ENCODE results near the gene FAM20A. TPM values are rescaled to one million over a fixed set of nuclear protein-coding genes. Genes with fewer than 3 reads are reported as not detected.

Gene FAM20A
- total RNA-seq, 1 experiment from 2014 or later, result not detected

DNA sequence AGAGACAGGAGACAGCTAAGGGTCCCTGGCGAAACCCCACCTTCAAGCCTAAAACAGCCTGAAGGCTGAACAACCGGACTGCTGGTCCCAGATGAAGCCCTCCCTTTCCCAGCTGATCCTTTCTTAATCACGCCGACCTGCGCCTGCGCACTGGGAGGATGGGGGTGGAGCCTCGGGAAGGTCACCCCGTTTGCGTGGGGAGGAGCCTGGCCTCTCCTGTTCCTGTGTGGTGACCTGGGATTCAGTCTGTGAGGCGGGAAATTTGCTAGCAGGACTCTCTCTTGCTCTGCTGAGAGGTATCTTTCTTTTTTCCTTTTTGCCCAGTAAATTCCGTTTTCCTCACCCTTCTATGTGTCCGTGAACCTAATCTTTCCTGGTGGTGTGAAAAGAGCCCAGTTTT is 9.6 kb downstream of the FAM20A start:
- Histone ChIP-seq H3K4me1 (ENCODE audit: control insufficient read depth in 1 of 2, insufficient read depth in 2 of 2, low read length in 2 of 2) (no peaks in the 10 kb centered on the region), H3K9me2 (ENCODE audit: insufficient read depth) (no peaks in the 10 kb centered on the region), H2AFZ (ENCODE audit: low read depth, low read length, poor library complexity, severe bottlenecking) (no peak overlapping the region), H4K20me1 (ENCODE audit: insufficient read depth) (no peaks in the 10 kb centered on the region), H3K9ac (ENCODE audit: low read length) (no peak overlapping the region), H3K27ac (ENCODE audit: low read depth, low read length) (no peak overlapping the region), H3K4me2 (ENCODE audit: low read length) (no peak overlapping the region), H3K9me3 (ENCODE audit: control insufficient read depth in 1 of 2, insufficient read depth in 1 of 2, low read depth in 1 of 2, low read length in 2 of 2) (no peaks in the 10 kb centered on the region), H3K79me2 (ENCODE audit: insufficient read depth, low read length) (no peaks in the 10 kb centered on the region), H3K36me3 (ENCODE audit: control insufficient read depth in 1 of 2, insufficient read depth in 2 of 2, low read length in 2 of 2) (no peaks in the 10 kb centered on the region), H3K27me3 (ENCODE audit: insufficient read depth, low read length) (no peaks in the 10 kb centered on the region), H3K4me3 (replicated peaks in 1 of 2; ENCODE audit: low read depth in 1 of 2, low read length in 2 of 2) (no peak overlapping the region)
- no TSS peak for BruUV-seq (replicated peaks)
- TF ChIP-seq EZH2 (IDR thresholded peaks at IDR 0.05), result no peak
- no peak for TF ChIP-seq ELF1 (IDR thresholded peaks at IDR 0.05; ENCODE audit: borderline replicate concordance, low read depth)
- no peak for TF ChIP-seq FOSL1 (IDR thresholded peaks at IDR 0.05; ENCODE audit: low read depth)
- no peak for TF ChIP-seq SP1 (IDR thresholded peaks at IDR 0.05; ENCODE audit: low read depth)
- TF ChIP-seq, protein P1, sequence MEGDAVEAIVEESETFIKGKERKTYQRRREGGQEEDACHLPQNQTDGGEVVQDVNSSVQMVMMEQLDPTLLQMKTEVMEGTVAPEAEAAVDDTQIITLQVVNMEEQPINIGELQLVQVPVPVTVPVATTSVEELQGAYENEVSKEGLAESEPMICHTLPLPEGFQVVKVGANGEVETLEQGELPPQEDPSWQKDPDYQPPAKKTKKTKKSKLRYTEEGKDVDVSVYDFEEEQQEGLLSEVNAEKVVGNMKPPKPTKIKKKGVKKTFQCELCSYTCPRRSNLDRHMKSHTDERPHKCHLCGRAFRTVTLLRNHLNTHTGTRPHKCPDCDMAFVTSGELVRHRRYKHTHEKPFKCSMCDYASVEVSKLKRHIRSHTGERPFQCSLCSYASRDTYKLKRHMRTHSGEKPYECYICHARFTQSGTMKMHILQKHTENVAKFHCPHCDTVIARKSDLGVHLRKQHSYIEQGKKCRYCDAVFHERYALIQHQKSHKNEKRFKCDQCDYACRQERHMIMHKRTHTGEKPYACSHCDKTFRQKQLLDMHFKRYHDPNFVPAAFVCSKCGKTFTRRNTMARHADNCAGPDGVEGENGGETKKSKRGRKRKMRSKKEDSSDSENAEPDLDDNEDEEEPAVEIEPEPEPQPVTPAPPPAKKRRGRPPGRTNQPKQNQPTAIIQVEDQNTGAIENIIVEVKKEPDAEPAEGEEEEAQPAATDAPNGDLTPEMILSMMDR (IDR thresholded peaks at IDR 0.05 in 2 of 3, conservative IDR thresholded peaks at IDR 0.05 in 1 of 3; ENCODE audit: borderline replicate concordance in 1 of 3, insufficient read depth in 1 of 3, low read depth in 2 of 3, low read length in 2 of 3), result no peak
- no peak for TF ChIP-seq SIN3A (IDR thresholded peaks at IDR 0.05; ENCODE audit: low read depth)
- TF ChIP-seq RAD21 (IDR thresholded peaks at IDR 0.05; ENCODE audit: low read depth), result no peak
- TF ChIP-seq TCF7L2 (IDR thresholded peaks at IDR 0.05; ENCODE audit: borderline replicate concordance, extremely low read depth, insufficient read depth, insufficient read length), result no peak
- TF ChIP-seq SRF (IDR thresholded peaks at IDR 0.05; ENCODE audit: low read depth), result no peak
- TF ChIP-seq ZNF274 (IDR thresholded peaks at IDR 0.05; ENCODE audit: low read depth, low read length), result no peak
- no peak for TF ChIP-seq CEBPB (IDR thresholded peaks at IDR 0.05; ENCODE audit: low read depth)
- no peak for TF ChIP-seq EZH2phosphoT487 (IDR thresholded peaks at IDR 0.05; ENCODE audit: borderline replicate concordance)
- no peak for TF ChIP-seq JUND (IDR thresholded peaks at IDR 0.05)
- ChIA-PET CTCF (interaction anchor here (1.1 kb wide), 1 partner anchor 23 kb away, joined by 3 read pairs; no protein-coding TSS in a partner anchor), POLR2A (no interaction called here), RAD21 (ENCODE audit: low non-redundant PET in 1 of 2, low total read pairs in 2 of 2, uncharacterized antibody in 2 of 2, unreplicated experiment in 2 of 2) (no interaction called here)
- no peak for ATAC-seq
- DNase-seq (ENCODE audit: low read depth, low spot score), result no peak
- intact Hi-C loops (cut with micrococcal nuclease), result no loop called here

Data from HCT116 (cell line).